OCI-LY1 (cell line): ENCODE data around the gene SAMD14.

Experiments
- EZH2 ChIP-seq: fragments of 200-600 bp; sonication (generic), shearing (Covaris generic); IDR thresholded peaks from 2 replicates; pipeline ENCODE4 v1.8.0; 2017; ENCODE audit warnings: borderline replicate concordance, mixed run types, mild to moderate bottlenecking, antibody characterized with exemption, low read length, moderate library complexity, mixed read lengths
- TF ChIP-seq, protein P1 (sequence below): fragments of 200-600 bp; sonication (generic), shearing (Covaris generic); IDR thresholded peaks from 2 replicates; pipeline ENCODE4 v1.5.1; 2017; ENCODE audit warnings: mild to moderate bottlenecking, antibody characterized with exemption, low read length, moderate library complexity, mixed read lengths

DNA sequence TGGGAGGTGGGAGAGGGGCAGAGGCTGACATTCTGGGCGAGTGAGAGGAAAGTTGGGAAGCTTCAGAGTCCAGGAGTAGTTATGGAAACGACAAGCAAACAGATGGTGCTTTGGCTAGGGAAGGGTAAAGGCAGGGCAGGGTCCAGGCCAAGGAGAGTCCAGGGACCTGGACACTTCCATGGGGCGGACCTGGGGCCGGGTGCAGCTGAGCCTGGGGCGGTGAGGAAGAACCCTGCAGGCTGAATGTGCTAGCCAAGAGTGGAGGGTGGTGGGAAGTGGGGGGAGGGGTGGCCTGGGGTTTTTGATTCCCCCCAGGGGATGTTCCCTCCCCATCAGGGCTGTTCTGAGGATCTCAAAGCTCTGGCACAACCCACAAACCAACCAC, 17.9 kb upstream of the SAMD14 start:
- TF ChIP-seq, protein P1, sequence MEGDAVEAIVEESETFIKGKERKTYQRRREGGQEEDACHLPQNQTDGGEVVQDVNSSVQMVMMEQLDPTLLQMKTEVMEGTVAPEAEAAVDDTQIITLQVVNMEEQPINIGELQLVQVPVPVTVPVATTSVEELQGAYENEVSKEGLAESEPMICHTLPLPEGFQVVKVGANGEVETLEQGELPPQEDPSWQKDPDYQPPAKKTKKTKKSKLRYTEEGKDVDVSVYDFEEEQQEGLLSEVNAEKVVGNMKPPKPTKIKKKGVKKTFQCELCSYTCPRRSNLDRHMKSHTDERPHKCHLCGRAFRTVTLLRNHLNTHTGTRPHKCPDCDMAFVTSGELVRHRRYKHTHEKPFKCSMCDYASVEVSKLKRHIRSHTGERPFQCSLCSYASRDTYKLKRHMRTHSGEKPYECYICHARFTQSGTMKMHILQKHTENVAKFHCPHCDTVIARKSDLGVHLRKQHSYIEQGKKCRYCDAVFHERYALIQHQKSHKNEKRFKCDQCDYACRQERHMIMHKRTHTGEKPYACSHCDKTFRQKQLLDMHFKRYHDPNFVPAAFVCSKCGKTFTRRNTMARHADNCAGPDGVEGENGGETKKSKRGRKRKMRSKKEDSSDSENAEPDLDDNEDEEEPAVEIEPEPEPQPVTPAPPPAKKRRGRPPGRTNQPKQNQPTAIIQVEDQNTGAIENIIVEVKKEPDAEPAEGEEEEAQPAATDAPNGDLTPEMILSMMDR = no peak
- no peak for TF ChIP-seq EZH2
